Lower lobe of right lung (tissue), 2 donors: ENCODE data around the gene PEX10. TPM values are rescaled to one million over a fixed set of nuclear protein-coding genes. Genes with fewer than 3 reads are reported as not detected.

ENCODE experiments used
- ATAC-seq, 2 donors: fragments of 200-7000 bp; cut with Tn5 transposase; one replicate each; pipeline ENCODE4 v1.9.1; 2020 to 2022; ENCODE audit warnings: mild to moderate bottlenecking in 2 of 2, moderate library complexity in 2 of 2
- DNase-seq: peaks from one replicate; pipeline ENCODE4 v3.0.0-alpha.2; 2020
- H3K27ac ChIP-seq: fragments of 200-600 bp; one replicate; pipeline ENCODE4 v1.8.0; 2022
- H3K27me3 ChIP-seq: fragments of 200-600 bp; one replicate; pipeline ENCODE4 v1.8.0; 2022; ENCODE audit warnings: low read depth
- H3K36me3 ChIP-seq: fragments of 200-600 bp; one replicate; pipeline ENCODE4 v1.8.0; 2022; ENCODE audit warnings: mild to moderate bottlenecking
- H3K4me1 ChIP-seq: fragments of 200-600 bp; one replicate; pipeline ENCODE4 v1.8.0; 2022
- H3K4me3 ChIP-seq: fragments of 200-600 bp; one replicate; pipeline ENCODE4 v1.8.0; 2022; ENCODE audit warnings: mild to moderate bottlenecking
- H3K9me3 ChIP-seq: fragments of 200-600 bp; one replicate; pipeline ENCODE4 v1.8.0; 2022
- CTCF ChIP-seq: fragments of 200-600 bp; IDR thresholded peaks from one replicate; pipeline ENCODE4 v1.8.0; 2022; ENCODE audit warnings: antibody characterized with exemption, mild to moderate bottlenecking
- intact Hi-C: fragments of 100-400 bp; cut with DNase I; formaldehyde crosslinking; loops from one replicate; pipeline ENCODE4 v1.11.0; 2022
- total RNA-seq: library from RNA; stranded (reverse); fragmentation: NEBNext Ultra II Directional; extraction: Animal tissue kit (Norgen Biotek cat#: 25700); gene quantifications from one replicate; pipeline ENCODE4 v1.2.1, GENCODE V29; 2021
- donor health status: DM: no; HTN: yes; CAD: no; lungs with severe emphysema.

Gene PEX10
- total RNA-seq, 1 donor from 2014 or later, result 12.4 TPM

- Histone ChIP-seq H3K36me3 (peaks cover 96% of the 10 kb centered on the region), H3K9me3 (no peaks in the 10 kb centered on the region), H3K4me3 (no peak overlapping the region), H3K27ac (no peak overlapping the region), H3K4me1 (no peaks in the 10 kb centered on the region), H3K27me3 (no peaks in the 10 kb centered on the region)
- TF ChIP-seq CTCF, result no peak
- no peak for DNase-seq
- ATAC-seq, result no peak
- intact Hi-C loops, result no loop called here
Observed at GRCh38 chr1:2400576-2400909, 11.8 kb downstream of the PEX10 start.

GRCh38 chr1:2399890-2400575 is 12.3 kb downstream of the PEX10 start:
- peaks cover 96% of the 10 kb centered on the region for H3K36me3 ChIP-seq
- no peak overlapping the region for H3K27ac ChIP-seq
- intact Hi-C loops, result no loop called here
- DNase-seq (no peak), ATAC-seq (no peak)
- TF ChIP-seq CTCF, result no peak
- H3K27me3 ChIP-seq, result no peaks in the 10 kb centered on the region
- no peaks in the 10 kb centered on the region for H3K4me1 ChIP-seq
- H3K4me3 ChIP-seq, result no peak overlapping the region
- no peaks in the 10 kb centered on the region for H3K9me3 ChIP-seq

GRCh38 chr1:2398871-2399270 is 13.5 kb downstream of the PEX10 start:
- intact Hi-C loops, result no loop called here

GRCh38 chr1:2397007-2397679 is 15.2 kb downstream of the PEX10 start:
- Histone ChIP-seq H3K4me3 (no peak overlapping the region), H3K36me3 (peaks cover 85% of the 10 kb centered on the region), H3K27ac (no peak overlapping the region), H3K4me1 (peaks cover 23% of the 10 kb centered on the region), H3K27me3 (no peaks in the 10 kb centered on the region), H3K9me3 (no peaks in the 10 kb centered on the region)
- no peak for DNase-seq
- no peak for ATAC-seq
- intact Hi-C loops, result no loop called here
- no peak for TF ChIP-seq CTCF

More at GRCh38 chr1:2398871-2399270, 13.5 kb downstream of the PEX10 start:
- Histone ChIP-seq H3K27me3 (no peaks in the 10 kb centered on the region), H3K9me3 (no peaks in the 10 kb centered on the region), H3K4me3 (no peak overlapping the region), H3K36me3 (peaks cover 94% of the 10 kb centered on the region), H3K4me1 (peaks cover 6% of the 10 kb centered on the region), H3K27ac (no peak overlapping the region)
- ATAC-seq (no peak), DNase-seq (no peak)
- no peak for TF ChIP-seq CTCF

- Histone ChIP-seq H3K27me3 (no peaks in the 10 kb centered on the region), H3K4me3 (no peak overlapping the region), H3K27ac (no peak overlapping the region), H3K9me3 (no peaks in the 10 kb centered on the region), H3K36me3 (peaks cover 79% of the 10 kb centered on the region), H3K4me1 (peaks cover 23% of the 10 kb centered on the region)
- TF ChIP-seq CTCF, result no peak
- intact Hi-C loops, result no loop called here
- DNase-seq, result no peak
- no peak for ATAC-seq
Observed at GRCh38 chr1:2396476-2396875, 15.9 kb downstream of the PEX10 start.
